ENCODE data around the gene NAXD.

NAXD gene

GRCh38 chr13:110636701-110637201, 21.4 kb downstream of the NAXD start:
- TF ChIP-seq ZNF8 (CRISPR knock-in tag; IDR thresholded peaks at IDR 0.05) (no peak), ARNTL (CRISPR knock-in tag; IDR thresholded peaks at IDR 0.05; ENCODE audit: borderline replicate concordance, low read depth) (no peak), ESRRG (CRISPR knock-in tag; IDR thresholded peaks at IDR 0.05) (no peak), SNAI2 (CRISPR knock-in tag; IDR thresholded peaks at IDR 0.05) (no peak)
- no peak for ATAC-seq

- TF ChIP-seq CREB5 (CRISPR knock-in tag; IDR thresholded peaks at IDR 0.05; ENCODE audit: low read depth) (no peak), PPARA (CRISPR knock-in tag; IDR thresholded peaks at IDR 0.05; ENCODE audit: borderline replicate concordance) (no peak)
- no peak for ATAC-seq
Measured at GRCh38 chr13:110637275-110637674, 21.9 kb downstream of the NAXD start.

GRCh38 chr13:110637747-110638146, 22.4 kb downstream of the NAXD start:
- no peak for ATAC-seq
- TF ChIP-seq POU6F1 (CRISPR knock-in tag; IDR thresholded peaks at IDR 0.05; ENCODE audit: borderline replicate concordance, low read depth) (no peak), RARB (CRISPR knock-in tag; IDR thresholded peaks at IDR 0.05) (no peak), PPARA (CRISPR knock-in tag; IDR thresholded peaks at IDR 0.05; ENCODE audit: borderline replicate concordance) (no peak), OSR1 (CRISPR knock-in tag; IDR thresholded peaks at IDR 0.05) (no peak), SNAI2 (CRISPR knock-in tag; IDR thresholded peaks at IDR 0.05) (no peak), CSDC2 (CRISPR knock-in tag; IDR thresholded peaks at IDR 0.05) (no peak), PATZ1 (CRISPR knock-in tag; IDR thresholded peaks at IDR 0.05; ENCODE audit: borderline replicate concordance) (no peak), ARNTL (CRISPR knock-in tag; IDR thresholded peaks at IDR 0.05; ENCODE audit: borderline replicate concordance, low read depth) (no peak), TOX (CRISPR knock-in tag; IDR thresholded peaks at IDR 0.05; ENCODE audit: borderline replicate concordance) (no peak), ESRRG (CRISPR knock-in tag; IDR thresholded peaks at IDR 0.05) (no peak), ZFP30 (CRISPR knock-in tag; IDR thresholded peaks at IDR 0.05) (no peak), ZNF8 (CRISPR knock-in tag; IDR thresholded peaks at IDR 0.05) (no peak), ZC3H10 (CRISPR knock-in tag; IDR thresholded peaks at IDR 0.05) (no peak), ZFP3 (CRISPR knock-in tag; IDR thresholded peaks at IDR 0.05) (no peak), TCF4 (CRISPR knock-in tag; IDR thresholded peaks at IDR 0.05; ENCODE audit: borderline replicate concordance) (no peak), ZNF565 (CRISPR knock-in tag; conservative IDR thresholded peaks at IDR 0.05; ENCODE audit: low read depth) (no peak), CSRNP3 (CRISPR knock-in tag; IDR thresholded peaks at IDR 0.05) (no peak), TSHZ2 (CRISPR knock-in tag; IDR thresholded peaks at IDR 0.05) (no peak), ZNF70 (CRISPR knock-in tag; IDR thresholded peaks at IDR 0.05) (no peak), CREB5 (CRISPR knock-in tag; IDR thresholded peaks at IDR 0.05; ENCODE audit: low read depth) (no peak)

Measured in SK-N-SH treated with all-trans-retinoic acid at 6 μM for 48 hours (cell line).